Loucy (cell line): ENCODE measurements around the gene PRM1.
"Not testable (repeated sequence)": the region's sequence is repeated elsewhere in the genome, so short reads cannot be mapped to it uniquely, and the experiment has no call there.

Experiments
- H2AFZ ChIP-seq: fragments of 200-600 bp; sonication (generic); 2 replicates; pipeline ENCODE4 v1.6.0; 2016; ENCODE audit warnings: antibody characterized with exemption, mild to moderate bottlenecking, low read length, moderate library complexity
- H3F3A ChIP-seq: fragments of 200-600 bp; 2 replicates; pipeline ENCODE4 v1.6.0; 2016; ENCODE audit warnings: antibody characterized with exemption, low read depth, mild to moderate bottlenecking
- H3K27me3 ChIP-seq: fragments of 200-600 bp; sonication (generic); 2 replicates; pipeline ENCODE4 v1.6.1; 2014; ENCODE audit warnings: low read length, mild to moderate bottlenecking; ENCODE audit not compliant: insufficient read depth, poor library complexity, severe bottlenecking
- H3K36me3 ChIP-seq: fragments of 200-600 bp; sonication (generic); 2 replicates; pipeline ENCODE4 v1.6.1; 2016; ENCODE audit warnings: low read length; ENCODE audit not compliant: insufficient read depth
- H3K4me1 ChIP-seq: fragments of 200-600 bp; sonication (generic); 2 replicates; pipeline ENCODE4 v1.5.1; 2014; ENCODE audit warnings: low read length, mild to moderate bottlenecking; ENCODE audit not compliant: insufficient read depth, poor library complexity, severe bottlenecking
- H3K4me2 ChIP-seq: fragments of 200-600 bp; sonication (generic); 2 replicates; pipeline ENCODE4 v1.6.0; 2014; ENCODE audit warnings: antibody characterized with exemption, low read length, low read depth, mild to moderate bottlenecking; ENCODE audit not compliant: poor library complexity, severe bottlenecking
- H3K4me3 ChIP-seq: fragments of 200-600 bp; sonication (generic); 2 replicates; pipeline ENCODE4 v1.5.1; 2014; ENCODE audit warnings: low read length, mild to moderate bottlenecking, mixed read lengths; ENCODE audit not compliant: poor library complexity, severe bottlenecking
- H3K79me2 ChIP-seq: fragments of 200-600 bp; sonication (generic); 2 replicates; pipeline ENCODE4 v1.6.1; 2014; ENCODE audit warnings: low read length; ENCODE audit not compliant: insufficient read depth
- H3K9ac ChIP-seq: fragments of 200-600 bp; sonication (generic); 2 replicates; pipeline ENCODE4 v1.6.0; 2014; ENCODE audit warnings: mild to moderate bottlenecking, low read depth, low read length, moderate library complexity; ENCODE audit not compliant: poor library complexity, severe bottlenecking
- H3K9me2 ChIP-seq: fragments of 200-600 bp; sonication (generic); replicated peaks from 2 replicates; pipeline ENCODE4 v1.6.1; 2016; ENCODE audit warnings: low read depth, low read length, mixed read lengths
- H3K9me3 ChIP-seq: fragments of 200-600 bp; sonication (generic); 2 replicates; pipeline ENCODE4 v1.6.1; 2014; ENCODE audit warnings: mild to moderate bottlenecking, antibody characterized with exemption, low read length, low read depth; ENCODE audit not compliant: insufficient read depth
- H4K20me1 ChIP-seq: fragments of 200-600 bp; sonication (generic); 2 replicates; pipeline ENCODE4 v1.6.0; 2014; ENCODE audit warnings: antibody characterized with exemption, low read length, mild to moderate bottlenecking; ENCODE audit not compliant: insufficient read depth, poor library complexity, severe bottlenecking
- EZH2phosphoT487 ChIP-seq: fragments of 200-600 bp; IDR thresholded peaks from 2 replicates; pipeline ENCODE4 v1.6.1; 2018; ENCODE audit warnings: antibody characterized with exemption, mild to moderate bottlenecking, moderate library complexity, borderline replicate concordance
- TF ChIP-seq, protein P1 (sequence below): fragments of 200-600 bp; sonication (generic); conservative IDR thresholded peaks from 2 replicates; pipeline ENCODE4 v1.5.1; 2014; ENCODE audit warnings: mild to moderate bottlenecking, antibody characterized with exemption, low read length

PRM1 gene

GRCh38 chr16:11291091-11291703, 10.1 kb upstream of the PRM1 start:
- no peaks in the 10 kb centered on the region for H3K79me2 ChIP-seq
- H3K4me2 ChIP-seq, result no peak overlapping the region
- H3K36me3 ChIP-seq, result no peaks in the 10 kb centered on the region
- no peaks in the 10 kb centered on the region for H3F3A ChIP-seq
- H3K27me3 ChIP-seq, result no peaks in the 10 kb centered on the region
- no peaks in the 10 kb centered on the region for H3K9me3 ChIP-seq
- TF ChIP-seq EZH2phosphoT487, result no peak
- peaks cover under 1% of the 10 kb centered on the region for H3K4me1 ChIP-seq
- H4K20me1 ChIP-seq, result no peaks in the 10 kb centered on the region
- H3K4me3 ChIP-seq, result no peak overlapping the region
- no peak overlapping the region for H2AFZ ChIP-seq
- H3K9me2 ChIP-seq, result no peaks in the 10 kb centered on the region
- H3K9ac ChIP-seq, result no peak overlapping the region

GRCh38 chr16:11290102-11290893, 9.2 kb upstream of the PRM1 start:
- TF ChIP-seq, protein P1, sequence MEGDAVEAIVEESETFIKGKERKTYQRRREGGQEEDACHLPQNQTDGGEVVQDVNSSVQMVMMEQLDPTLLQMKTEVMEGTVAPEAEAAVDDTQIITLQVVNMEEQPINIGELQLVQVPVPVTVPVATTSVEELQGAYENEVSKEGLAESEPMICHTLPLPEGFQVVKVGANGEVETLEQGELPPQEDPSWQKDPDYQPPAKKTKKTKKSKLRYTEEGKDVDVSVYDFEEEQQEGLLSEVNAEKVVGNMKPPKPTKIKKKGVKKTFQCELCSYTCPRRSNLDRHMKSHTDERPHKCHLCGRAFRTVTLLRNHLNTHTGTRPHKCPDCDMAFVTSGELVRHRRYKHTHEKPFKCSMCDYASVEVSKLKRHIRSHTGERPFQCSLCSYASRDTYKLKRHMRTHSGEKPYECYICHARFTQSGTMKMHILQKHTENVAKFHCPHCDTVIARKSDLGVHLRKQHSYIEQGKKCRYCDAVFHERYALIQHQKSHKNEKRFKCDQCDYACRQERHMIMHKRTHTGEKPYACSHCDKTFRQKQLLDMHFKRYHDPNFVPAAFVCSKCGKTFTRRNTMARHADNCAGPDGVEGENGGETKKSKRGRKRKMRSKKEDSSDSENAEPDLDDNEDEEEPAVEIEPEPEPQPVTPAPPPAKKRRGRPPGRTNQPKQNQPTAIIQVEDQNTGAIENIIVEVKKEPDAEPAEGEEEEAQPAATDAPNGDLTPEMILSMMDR, result no peak
- TF ChIP-seq EZH2phosphoT487, result no peak
- no peaks in the 10 kb centered on the region for H3K79me2 ChIP-seq
- H3K9ac ChIP-seq, result no peak overlapping the region
- no peaks in the 10 kb centered on the region for H3K27me3 ChIP-seq
- H3K4me3 ChIP-seq, result no peak overlapping the region
- no peaks in the 10 kb centered on the region for H4K20me1 ChIP-seq
- no peak overlapping the region for H2AFZ ChIP-seq
- H3K9me2 ChIP-seq, result no peaks in the 10 kb centered on the region
- no peaks in the 10 kb centered on the region for H3F3A ChIP-seq
- no peak overlapping the region for H3K4me2 ChIP-seq
- no peaks in the 10 kb centered on the region for H3K4me1 ChIP-seq
- no peaks in the 10 kb centered on the region for H3K36me3 ChIP-seq
- H3K9me3 ChIP-seq, result no peaks in the 10 kb centered on the region

DNA sequence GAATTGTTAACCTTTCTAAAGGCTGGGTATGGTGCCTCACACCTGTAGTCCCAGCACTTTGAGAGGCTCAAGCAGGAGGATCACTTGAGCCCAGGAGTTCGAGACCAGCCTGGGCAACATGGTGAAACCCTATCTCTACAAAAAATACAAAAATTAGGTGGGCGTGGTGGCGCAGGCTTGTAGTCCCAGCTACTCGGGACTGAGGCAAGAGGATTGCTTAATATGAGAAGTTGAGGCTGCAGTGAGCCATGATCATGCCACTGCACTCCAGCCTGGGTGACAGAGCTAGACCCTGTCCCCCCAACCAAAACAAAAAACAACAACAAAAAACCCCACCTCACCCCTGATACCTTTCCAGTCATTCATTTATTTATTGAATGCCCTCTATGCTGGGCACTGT, 8.6 kb upstream of the PRM1 start:
- H3K4me1 ChIP-seq, H3K9ac ChIP-seq, H3K27me3 ChIP-seq: not testable (repeated sequence)

DNA sequence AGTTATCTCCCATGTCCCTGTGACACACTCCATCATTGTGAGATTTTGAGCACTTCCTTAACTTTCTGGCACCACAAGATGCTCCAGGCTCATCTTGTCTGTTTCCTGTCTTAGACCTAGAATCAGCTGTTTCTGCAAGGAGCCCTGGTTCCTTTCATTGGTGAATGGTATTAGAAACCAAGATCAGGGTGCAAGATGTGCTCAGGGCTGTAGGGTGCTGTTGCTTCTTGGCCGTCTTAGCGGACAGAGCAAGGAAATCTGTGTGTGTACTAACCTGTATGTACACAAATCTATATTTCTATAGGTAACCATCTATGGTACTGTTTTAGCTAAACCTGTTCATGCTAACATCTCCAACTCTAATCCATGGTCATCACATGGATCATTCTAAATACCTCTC, 8.1 kb upstream of the PRM1 start:
- Histone ChIP-seq H3K4me3 (no peak overlapping the region), H3F3A (no peaks in the 10 kb centered on the region), H3K9me2 (no peaks in the 10 kb centered on the region), H3K79me2 (no peaks in the 10 kb centered on the region), H2AFZ (no peak overlapping the region), H4K20me1 (no peaks in the 10 kb centered on the region), H3K4me1 (no peaks in the 10 kb centered on the region), H3K9me3 (no peaks in the 10 kb centered on the region), H3K9ac (no peak overlapping the region), H3K4me2 (no peak overlapping the region), H3K36me3 (no peaks in the 10 kb centered on the region), H3K27me3 (no peaks in the 10 kb centered on the region)
- no peak for TF ChIP-seq EZH2phosphoT487
- TF ChIP-seq, protein P1, result no peak

More for the DNA sequence above, 8.6 kb upstream of the PRM1 start:
- not testable (repeated sequence) for H3K4me2 ChIP-seq, H3K9me2 ChIP-seq, H2AFZ ChIP-seq, H3K4me3 ChIP-seq, H3K9me3 ChIP-seq, H4K20me1 ChIP-seq, H3K79me2 ChIP-seq, H3F3A ChIP-seq, H3K36me3 ChIP-seq
